HEK293 (cell line): ENCODE data around the gene LACC1.

Source experiments
- CTCF ChIA-PET: fragments of 350-600 bp; formaldehyde crosslinking; extraction: SDS; loops from one replicate; lab custom pipeline; 2021; ENCODE audit warnings: antibody characterized with exemption; lab: Yijun Ruan, JAX
- POLR2A ChIA-PET: fragments of 300-600 bp; formaldehyde crosslinking; extraction: SDS; loops from one replicate; lab custom pipeline; 2020; ENCODE audit warnings: antibody characterized with exemption, inconsistent platforms; lab: Yijun Ruan, JAX
- H3K27ac ChIP-seq: fragments of 200-500 bp; sonication (Bioruptor generic); 2 replicates; pipeline ENCODE4 v1.5.1; 2014; ENCODE audit warnings: low read depth, low read length, control low read depth, inconsistent platforms; ENCODE audit errors: extremely low read depth
- H3K36me3 ChIP-seq, 2 experiments: fragments of 200-500 bp in 1 of 2; sonication (Bioruptor generic) in 1 of 2; 1 replicate in 1 of 2; 2 replicates in 1 of 2; pipeline ENCODE4 v1.5.1; 2014 to 2017; ENCODE audit warnings: inconsistent platforms in 2 of 2, low read length in 2 of 2; ENCODE audit not compliant: control insufficient read depth in 2 of 2, insufficient read depth in 1 of 2
- H3K4me1 ChIP-seq: fragments of 200-500 bp; sonication (Bioruptor generic); 2 replicates; pipeline ENCODE4 v1.5.1; 2014; ENCODE audit warnings: mild to moderate bottlenecking, low read length, inconsistent platforms; ENCODE audit not compliant: control insufficient read depth, insufficient read depth
- H3K4me3 ChIP-seq: 2 replicates; pipeline ENCODE4 v1.5.1; 2011; ENCODE audit warnings: low read depth, mild to moderate bottlenecking, control low read depth, low read length, moderate library complexity
- H3K9me3 ChIP-seq: fragments of 200-500 bp; sonication (Bioruptor generic); 2 replicates; pipeline ENCODE4 v1.5.1; 2014; ENCODE audit warnings: low read depth, low read length, inconsistent platforms; ENCODE audit not compliant: control insufficient read depth, insufficient read depth
- CTCF ChIP-seq: fragments of 450-650 bp; formaldehyde crosslinking; IDR thresholded peaks from 2 replicates; pipeline ENCODE4 v1.5.1; 2016; ENCODE audit warnings: missing biosample characterization, missing genetic modification characterization
- EGR2 ChIP-seq: fragments of 450-650 bp; formaldehyde crosslinking; IDR thresholded peaks from 2 replicates; pipeline ENCODE4 v1.5.1; 2016; ENCODE audit warnings: low read depth, missing biosample characterization, missing genetic modification characterization
- ELK4 ChIP-seq: IDR thresholded peaks from 2 replicates; pipeline ENCODE4 v1.6.1; 2011; ENCODE audit warnings: mild to moderate bottlenecking, low read depth, low read length, borderline replicate concordance
- GLI2 ChIP-seq: fragments of 450-650 bp; formaldehyde crosslinking; IDR thresholded peaks from 2 replicates; pipeline ENCODE4; 2017; ENCODE audit warnings: missing biosample characterization, missing genetic modification characterization, low read depth, borderline replicate concordance
- HOXA7 ChIP-seq: sonication (generic); formaldehyde crosslinking; IDR thresholded peaks from 2 replicates; pipeline ENCODE4 v1.8.1; 2022; ENCODE audit warnings: missing genetic modification reagents, borderline replicate concordance
- OSR2 ChIP-seq: fragments of 450-650 bp; formaldehyde crosslinking; IDR thresholded peaks from 2 replicates; pipeline ENCODE4 v1.5.1; 2016; ENCODE audit warnings: missing biosample characterization, missing genetic modification characterization
- SCRT1 ChIP-seq: fragments of 450-650 bp; formaldehyde crosslinking; IDR thresholded peaks from 2 replicates; pipeline ENCODE4 v1.5.1; 2016; ENCODE audit warnings: missing biosample characterization, missing genetic modification characterization, borderline replicate concordance
- SETDB1 ChIP-seq: IDR thresholded peaks from one replicate; pipeline ENCODE4 v1.6.1; 2017; ENCODE audit warnings: mild to moderate bottlenecking, low read length, moderate library complexity, mixed read lengths; ENCODE audit not compliant: insufficient read length
- SP2 ChIP-seq: fragments of 450-650 bp; formaldehyde crosslinking; IDR thresholded peaks from 2 replicates; pipeline ENCODE4 v1.5.1; 2016; ENCODE audit warnings: missing biosample characterization, missing genetic modification characterization
- ZEB2 ChIP-seq: fragments of 450-650 bp; formaldehyde crosslinking; IDR thresholded peaks from 2 replicates; pipeline ENCODE4 v1.5.1; 2016; ENCODE audit warnings: missing biosample characterization, missing genetic modification characterization
- ZNF133 ChIP-seq: fragments of 450-650 bp; formaldehyde crosslinking; IDR thresholded peaks from 2 replicates; pipeline ENCODE4 v1.5.1; 2016; ENCODE audit warnings: missing biosample characterization, missing genetic modification characterization
- ZNF157 ChIP-seq: fragments of 450-650 bp; formaldehyde crosslinking; IDR thresholded peaks from 2 replicates; pipeline ENCODE4 v1.5.1; 2016; ENCODE audit warnings: missing biosample characterization, missing genetic modification characterization
- ZNF184 ChIP-seq: fragments of 450-650 bp; IDR thresholded peaks from 2 replicates; pipeline ENCODE4 v1.5.1; 2018; ENCODE audit warnings: missing biosample characterization, mild to moderate bottlenecking, missing genetic modification characterization
- ZNF239 ChIP-seq: fragments of 450-650 bp; formaldehyde crosslinking; IDR thresholded peaks from 2 replicates; pipeline ENCODE4 v1.5.1; 2016; ENCODE audit warnings: missing biosample characterization, missing genetic modification characterization
- ZNF48 ChIP-seq: fragments of 450-650 bp; formaldehyde crosslinking; IDR thresholded peaks from 2 replicates; pipeline ENCODE4 v1.5.1; 2016; ENCODE audit warnings: missing biosample characterization, missing genetic modification characterization
- ZNF521 ChIP-seq: fragments of 450-650 bp; formaldehyde crosslinking; IDR thresholded peaks from 2 replicates; pipeline ENCODE4 v1.5.1; 2017; ENCODE audit warnings: missing biosample characterization, mild to moderate bottlenecking, missing genetic modification characterization
- ZNF544 ChIP-seq: fragments of 450-650 bp; formaldehyde crosslinking; IDR thresholded peaks from 2 replicates; pipeline ENCODE4 v1.5.0; 2017; ENCODE audit warnings: missing biosample characterization, missing genetic modification characterization
- ZNF548 ChIP-seq: fragments of 450-650 bp; formaldehyde crosslinking; IDR thresholded peaks from 2 replicates; pipeline ENCODE4 v1.5.1; 2016; ENCODE audit warnings: missing biosample characterization, missing genetic modification characterization
- ZNF561 ChIP-seq: fragments of 450-650 bp; IDR thresholded peaks from 2 replicates; pipeline ENCODE4 v1.5.1; 2018; ENCODE audit warnings: missing biosample characterization, missing genetic modification characterization, borderline replicate concordance
- ZNF664 ChIP-seq: fragments of 450-650 bp; formaldehyde crosslinking; IDR thresholded peaks from 2 replicates; pipeline ENCODE4 v1.5.1; 2016; ENCODE audit warnings: missing biosample characterization, missing genetic modification characterization
- ZNF670 ChIP-seq: fragments of 450-650 bp; formaldehyde crosslinking; IDR thresholded peaks from 2 replicates; pipeline ENCODE4 v1.5.1; 2016; ENCODE audit warnings: missing biosample characterization, missing genetic modification characterization, low read depth
- ZNF701 ChIP-seq: fragments of 450-650 bp; formaldehyde crosslinking; IDR thresholded peaks from 2 replicates; pipeline ENCODE4 v1.5.1; 2016; ENCODE audit warnings: missing biosample characterization, missing genetic modification characterization
- ZNF747 ChIP-seq: fragments of 450-650 bp; formaldehyde crosslinking; IDR thresholded peaks from 2 replicates; pipeline ENCODE4 v1.5.1; 2016; ENCODE audit warnings: missing biosample characterization, missing genetic modification characterization
- ZNF791 ChIP-seq: fragments of 450-650 bp; formaldehyde crosslinking; IDR thresholded peaks from 2 replicates; pipeline ENCODE4 v1.5.1; 2016; ENCODE audit warnings: missing biosample characterization, missing genetic modification characterization
- TF ChIP-seq, protein P1 (sequence below): fragments of 450-650 bp; formaldehyde crosslinking; IDR thresholded peaks from 2 replicates; pipeline ENCODE4 v1.5.1; 2016; ENCODE audit warnings: missing biosample characterization, missing genetic modification characterization
- TF ChIP-seq, protein P2 (sequence below): fragments of 450-650 bp; formaldehyde crosslinking; IDR thresholded peaks from 2 replicates; pipeline ENCODE4 v1.5.1; 2016; ENCODE audit warnings: missing biosample characterization, missing genetic modification characterization
- TF ChIP-seq, protein P3 (sequence below): fragments of 450-650 bp; formaldehyde crosslinking; IDR thresholded peaks from 2 replicates; pipeline ENCODE4 v1.5.1; 2016; ENCODE audit warnings: missing biosample characterization, missing genetic modification characterization, low read depth

Gene LACC1

GRCh38 chr13:43934273-43934672 lies 54.6 kb downstream of the LACC1 start:
- no peaks in the 10 kb centered on the region for H3K9me3 ChIP-seq
- H3K36me3 ChIP-seq: no peaks in the 10 kb centered on the region
- no peak overlapping the region for H3K27ac ChIP-seq
- no peak overlapping the region for H3K4me3 ChIP-seq
- POLR2A ChIA-PET: interaction anchor here (0.6 kb wide), 1 partner anchor 501 kb away, joined by 3 read pairs; no protein-coding TSS in a partner anchor
- no peaks in the 10 kb centered on the region for H3K4me1 ChIP-seq
- CTCF ChIA-PET: interaction anchor here (0.6 kb wide), 1 partner anchor 1062 kb away, joined by 3 read pairs; no protein-coding TSS in a partner anchor
- TF ChIP-seq, protein P1, sequence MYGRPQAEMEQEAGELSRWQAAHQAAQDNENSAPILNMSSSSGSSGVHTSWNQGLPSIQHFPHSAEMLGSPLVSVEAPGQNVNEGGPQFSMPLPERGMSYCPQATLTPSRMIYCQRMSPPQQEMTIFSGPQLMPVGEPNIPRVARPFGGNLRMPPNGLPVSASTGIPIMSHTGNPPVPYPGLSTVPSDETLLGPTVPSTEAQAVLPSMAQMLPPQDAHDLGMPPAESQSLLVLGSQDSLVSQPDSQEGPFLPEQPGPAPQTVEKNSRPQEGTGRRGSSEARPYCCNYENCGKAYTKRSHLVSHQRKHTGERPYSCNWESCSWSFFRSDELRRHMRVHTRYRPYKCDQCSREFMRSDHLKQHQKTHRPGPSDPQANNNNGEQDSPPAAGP (tag by site-specific recombination): no peak
- TF ChIP-seq OSR2 (no peak), ELK4 (no peak), ZNF561 (tag by site-specific recombination) (no peak), EGR2 (no peak), GLI2 (tag by site-specific recombination) (no peak), ZEB2 (no peak), ZNF701 (tag by site-specific recombination) (no peak), ZNF239 (tag by site-specific recombination) (no peak), ZNF548 (tag by site-specific recombination) (no peak), CTCF (no peak), ZNF747 (tag by site-specific recombination) (no peak), ZNF791 (tag by site-specific recombination) (no peak), ZNF184 (no peak), ZNF48 (tag by site-specific recombination) (no peak), ZNF670 (tag by site-specific recombination) (no peak), ZNF521 (tag by site-specific recombination) (no peak), HOXA7 (CRISPR knock-in tag) (no peak), ZNF133 (tag by site-specific recombination) (no peak)
- TF ChIP-seq, protein P2, sequence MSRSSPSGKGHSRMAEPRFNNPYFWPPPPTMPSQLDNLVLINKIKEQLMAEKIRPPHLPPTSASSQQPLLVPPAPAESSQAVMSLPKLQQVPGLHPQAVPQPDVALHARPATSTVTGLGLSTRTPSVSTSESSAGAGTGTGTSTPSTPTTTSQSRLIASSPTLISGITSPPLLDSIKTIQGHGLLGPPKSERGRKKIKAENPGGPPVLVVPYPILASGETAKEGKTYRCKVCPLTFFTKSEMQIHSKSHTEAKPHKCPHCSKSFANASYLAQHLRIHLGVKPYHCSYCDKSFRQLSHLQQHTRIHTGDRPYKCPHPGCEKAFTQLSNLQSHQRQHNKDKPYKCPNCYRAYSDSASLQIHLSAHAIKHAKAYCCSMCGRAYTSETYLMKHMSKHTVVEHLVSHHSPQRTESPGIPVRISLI (tag by site-specific recombination): no peak
- TF ChIP-seq, all 188 proteins: peak for 0

DNA sequence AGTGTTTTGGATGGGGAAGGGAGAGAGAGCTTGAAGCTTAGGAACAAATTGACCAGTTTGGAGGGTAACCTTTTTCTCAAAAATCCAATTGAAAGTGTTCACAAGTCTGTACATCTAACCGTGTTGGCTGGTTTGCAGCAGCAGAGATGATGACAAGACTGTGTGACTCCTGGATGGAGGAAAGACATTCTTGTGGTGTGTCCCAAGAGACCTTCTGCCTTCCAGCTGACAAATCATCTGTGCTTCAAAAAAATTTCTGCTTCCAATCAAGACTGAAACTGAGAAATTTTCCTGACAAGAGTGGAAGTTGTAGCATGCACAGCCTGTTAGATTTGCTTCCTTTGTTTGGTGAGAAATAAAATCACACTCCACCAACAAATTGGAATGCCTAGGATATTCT lies 56.2 kb downstream of the LACC1 start:
- ChIA-PET POLR2A (no interaction called here), CTCF (no interaction called here)
- H3K9me3 ChIP-seq: no peaks in the 10 kb centered on the region
- H3K4me1 ChIP-seq: no peaks in the 10 kb centered on the region
- no peak overlapping the region for H3K27ac ChIP-seq
- H3K36me3 ChIP-seq: no peaks in the 10 kb centered on the region
- no peak overlapping the region for H3K4me3 ChIP-seq
- TF ChIP-seq, protein P2 (tag by site-specific recombination): no peak
- TF ChIP-seq ZNF157 (tag by site-specific recombination) (no peak), ELK4 (no peak), ZNF664 (no peak), ZNF521 (tag by site-specific recombination) (no peak), SETDB1 (no peak), ZNF544 (no peak), ZNF791 (tag by site-specific recombination) (no peak), SP2 (tag by site-specific recombination) (no peak), SCRT1 (no peak)
- TF ChIP-seq, protein P3, sequence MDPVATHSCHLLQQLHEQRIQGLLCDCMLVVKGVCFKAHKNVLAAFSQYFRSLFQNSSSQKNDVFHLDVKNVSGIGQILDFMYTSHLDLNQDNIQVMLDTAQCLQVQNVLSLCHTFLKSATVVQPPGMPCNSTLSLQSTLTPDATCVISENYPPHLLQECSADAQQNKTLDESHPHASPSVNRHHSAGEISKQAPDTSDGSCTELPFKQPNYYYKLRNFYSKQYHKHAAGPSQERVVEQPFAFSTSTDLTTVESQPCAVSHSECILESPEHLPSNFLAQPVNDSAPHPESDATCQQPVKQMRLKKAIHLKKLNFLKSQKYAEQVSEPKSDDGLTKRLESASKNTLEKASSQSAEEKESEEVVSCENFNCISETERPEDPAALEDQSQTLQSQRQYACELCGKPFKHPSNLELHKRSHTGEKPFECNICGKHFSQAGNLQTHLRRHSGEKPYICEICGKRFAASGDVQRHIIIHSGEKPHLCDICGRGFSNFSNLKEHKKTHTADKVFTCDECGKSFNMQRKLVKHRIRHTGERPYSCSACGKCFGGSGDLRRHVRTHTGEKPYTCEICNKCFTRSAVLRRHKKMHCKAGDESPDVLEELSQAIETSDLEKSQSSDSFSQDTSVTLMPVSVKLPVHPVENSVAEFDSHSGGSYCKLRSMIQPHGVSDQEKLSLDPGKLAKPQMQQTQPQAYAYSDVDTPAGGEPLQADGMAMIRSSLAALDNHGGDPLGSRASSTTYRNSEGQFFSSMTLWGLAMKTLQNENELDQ (tag by site-specific recombination): no peak
